NT2/D1 (cell line): Measurements from ENCODE around the gene WDR5.

Experiments used
- SUZ12 ChIP-seq: IDR thresholded peaks from 2 replicates; pipeline ENCODE4 v1.6.1; 2011; ENCODE audit not compliant: insufficient read length, insufficient read depth; ENCODE audit errors: extremely low read depth
- ZNF274 ChIP-seq: IDR thresholded peaks from 2 replicates; pipeline ENCODE4 v1.6.1; 2011; ENCODE audit warnings: mild to moderate bottlenecking, low read depth, low read length

- no peak for TF ChIP-seq SUZ12
- TF ChIP-seq ZNF274, result no peak
Measured at GRCh38 chr9:134101623-134102149, 34.2 kb upstream of the WDR5 start.
